ENCODE measurements around the gene HAND1.

The HAND1 gene

DNA sequence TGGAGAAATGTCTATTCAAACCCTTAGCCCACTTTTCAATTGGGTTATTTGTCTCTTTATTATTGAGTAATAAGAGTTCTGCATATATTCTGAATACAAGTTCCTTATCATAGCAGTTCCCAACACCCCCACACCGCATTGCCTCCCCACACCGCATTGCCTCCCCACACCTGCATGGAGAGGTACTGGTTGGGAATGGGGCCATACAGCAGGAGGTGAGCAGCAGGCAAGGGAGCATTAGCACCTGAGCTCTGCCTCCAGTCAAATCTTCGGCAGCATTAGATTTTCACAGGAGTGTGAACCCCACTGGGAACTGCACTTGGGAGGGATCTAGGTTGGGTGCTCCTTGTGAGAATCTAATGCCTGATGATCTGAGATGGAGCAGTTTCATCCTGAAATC, 42.8 kb downstream of the HAND1 start:
- DNase-seq (ENCODE audit: low spot score in 2 of 2) (no peak), ATAC-seq (replicated peaks; ENCODE audit: extremely low read depth, poor library complexity, severe bottlenecking) (no peak)
- Mint-ChIP-seq H3K4me1 (peaks cover 11% of the 10 kb centered on the region), H3K27ac (ENCODE audit: low read depth) (no peak overlapping the region), H3K36me3 (ENCODE audit: insufficient read depth) (peaks cover 44% of the 10 kb centered on the region), H3K4me3 (no peak overlapping the region), H3K9me3 (no peaks in the 10 kb centered on the region), H3K27me3 (no peaks in the 10 kb centered on the region)

DNA sequence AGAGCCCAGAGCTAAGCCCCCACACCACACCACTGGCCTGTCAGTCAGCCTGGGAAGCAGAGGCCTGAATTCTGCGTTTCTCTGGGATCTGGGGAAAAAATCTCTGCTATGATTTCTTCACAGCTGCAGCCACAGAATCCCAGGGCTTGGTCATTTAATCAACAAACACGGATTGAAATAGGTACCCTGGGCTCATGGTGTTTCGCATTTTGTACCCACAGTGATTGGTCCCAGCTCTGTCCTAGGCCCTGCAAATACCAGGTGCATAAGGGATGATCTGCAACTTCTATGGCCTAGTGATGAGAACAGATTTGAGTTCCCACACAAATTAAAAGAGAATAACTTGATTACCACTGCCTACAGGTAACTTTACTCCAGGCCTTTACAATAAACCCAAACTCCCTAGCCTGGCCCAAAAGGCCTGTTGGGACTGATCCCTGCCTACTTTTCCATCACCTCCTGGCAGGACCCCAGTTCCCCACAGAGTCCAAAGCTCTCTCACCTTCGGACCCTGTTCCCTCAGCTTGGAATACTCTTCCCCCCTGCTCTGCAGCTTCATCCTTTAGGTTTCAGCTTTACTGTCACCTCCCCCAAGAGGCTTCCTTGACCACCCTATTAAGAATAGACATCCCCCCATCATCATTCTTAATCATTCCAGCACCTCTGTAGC, 46.9 kb downstream of the HAND1 start:
- DNase-seq (ENCODE audit: low spot score in 2 of 2) (no peak), ATAC-seq (replicated peaks; ENCODE audit: extremely low read depth, poor library complexity, severe bottlenecking) (no peak)
- H3K27ac Mint-ChIP-seq (ENCODE audit: low read depth): peak overlapping the region; percentile 1
- H3K36me3 Mint-ChIP-seq (ENCODE audit: insufficient read depth): peaks cover 21% of the 10 kb centered on the region
- peaks cover 17% of the 10 kb centered on the region for H3K4me1 Mint-ChIP-seq
- H3K27me3 Mint-ChIP-seq: no peaks in the 10 kb centered on the region
- no peak overlapping the region for H3K4me3 Mint-ChIP-seq
- no peaks in the 10 kb centered on the region for H3K9me3 Mint-ChIP-seq

DNA sequence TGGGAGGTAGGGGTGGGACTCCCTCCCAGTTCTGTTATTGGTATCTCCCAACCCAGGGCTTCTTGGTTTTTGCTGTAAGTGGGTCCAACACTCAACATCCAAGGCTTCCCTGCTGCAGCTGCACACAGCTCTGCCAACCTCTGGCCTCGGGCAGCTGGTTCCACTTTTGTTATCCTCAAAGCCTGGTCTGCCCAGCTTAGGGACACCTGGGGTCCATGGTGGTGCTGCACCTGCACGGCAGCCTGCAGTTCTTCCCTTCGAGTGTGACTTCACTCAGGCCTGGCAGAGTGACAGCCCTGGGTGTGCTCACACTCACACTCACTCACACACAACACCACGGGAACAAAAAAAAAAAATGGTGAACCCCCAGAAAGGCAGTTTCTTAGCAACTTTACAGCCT, 47.6 kb downstream of the HAND1 start:
- no peaks in the 10 kb centered on the region for H3K27me3 Mint-ChIP-seq
- no peak overlapping the region for H3K4me3 Mint-ChIP-seq
- DNase-seq (ENCODE audit: low spot score in 2 of 2) (no peak), ATAC-seq (replicated peaks; ENCODE audit: extremely low read depth, poor library complexity, severe bottlenecking) (no peak)
- H3K27ac Mint-ChIP-seq (ENCODE audit: low read depth): no peak overlapping the region
- peaks cover 15% of the 10 kb centered on the region for H3K36me3 Mint-ChIP-seq (ENCODE audit: insufficient read depth)
- no peaks in the 10 kb centered on the region for H3K9me3 Mint-ChIP-seq
- H3K4me1 Mint-ChIP-seq: peaks cover 17% of the 10 kb centered on the region

DNA sequence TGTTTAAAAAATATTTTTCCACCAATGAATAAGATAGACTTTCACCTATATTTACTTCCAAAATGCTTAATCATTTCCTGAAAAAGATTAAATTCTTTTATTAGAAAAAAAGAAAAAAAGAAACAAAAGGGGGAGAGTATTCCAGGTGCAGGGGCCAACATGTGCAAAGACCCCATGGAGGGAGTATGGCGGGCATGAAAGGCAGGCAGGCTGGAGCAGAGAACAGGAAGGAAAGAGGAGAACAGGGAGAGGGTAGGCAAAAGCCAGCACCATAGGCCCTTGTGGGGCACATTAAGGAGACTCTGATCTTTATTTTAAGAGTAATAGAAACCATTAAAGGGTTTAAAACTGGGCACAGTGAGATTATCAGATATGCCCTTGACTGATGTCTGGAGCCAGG, 48.7 kb downstream of the HAND1 start:
- no peak for ATAC-seq (replicated peaks; ENCODE audit: extremely low read depth, poor library complexity, severe bottlenecking)
- Mint-ChIP-seq H3K4me1 (peaks cover 23% of the 10 kb centered on the region), H3K9me3 (no peaks in the 10 kb centered on the region), H3K27me3 (no peaks in the 10 kb centered on the region), H3K27ac (ENCODE audit: low read depth) (no peak overlapping the region), H3K4me3 (no peak overlapping the region), H3K36me3 (ENCODE audit: insufficient read depth) (peaks cover 12% of the 10 kb centered on the region)
- DNase-seq (ENCODE audit: low spot score in 2 of 2): no peak

DNA sequence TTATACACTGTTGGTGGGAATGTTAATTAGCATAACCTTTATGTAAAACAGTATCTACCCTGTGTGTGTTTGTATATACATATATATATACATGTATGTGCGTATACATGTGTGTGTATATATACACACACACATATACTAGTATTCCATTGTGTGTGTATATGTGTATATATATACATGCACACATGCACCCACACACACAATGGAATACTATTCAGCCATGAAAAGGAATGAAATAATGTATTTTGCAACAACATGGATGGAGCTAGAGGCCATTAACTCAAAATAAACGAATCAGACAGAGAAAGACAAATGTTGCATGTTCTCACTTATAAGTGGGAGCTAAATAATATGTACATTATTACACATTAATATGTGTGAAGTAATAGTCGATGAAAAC, 49.8 kb downstream of the HAND1 start:
- no peaks in the 10 kb centered on the region for H3K27me3 Mint-ChIP-seq
- no peak for ATAC-seq (replicated peaks; ENCODE audit: extremely low read depth, poor library complexity, severe bottlenecking)
- no peak overlapping the region for H3K27ac Mint-ChIP-seq (ENCODE audit: low read depth)
- no peak for DNase-seq (ENCODE audit: low spot score in 2 of 2)
- no peak overlapping the region for H3K4me3 Mint-ChIP-seq
- peaks cover 28% of the 10 kb centered on the region for H3K4me1 Mint-ChIP-seq
- H3K36me3 Mint-ChIP-seq (ENCODE audit: insufficient read depth): peaks cover 8% of the 10 kb centered on the region
- H3K9me3 Mint-ChIP-seq: no peaks in the 10 kb centered on the region

All from central memory CD8-positive, alpha-beta T cell (primary cell).